22Rv1 (cell line): ENCODE results near the gene ZNF136.

ENCODE experiments used
- ZFX ChIP-seq: fragments of 450-650 bp; IDR thresholded peaks from 2 replicates; pipeline ENCODE4 v1.6.1; 2017; ENCODE audit warnings: antibody characterized with exemption, borderline replicate concordance
- TF ChIP-seq, protein P1 (sequence below): fragments of 450-650 bp; IDR thresholded peaks from 2 replicates; pipeline ENCODE4 v1.5.1; 2017; ENCODE audit warnings: mild to moderate bottlenecking

DNA sequence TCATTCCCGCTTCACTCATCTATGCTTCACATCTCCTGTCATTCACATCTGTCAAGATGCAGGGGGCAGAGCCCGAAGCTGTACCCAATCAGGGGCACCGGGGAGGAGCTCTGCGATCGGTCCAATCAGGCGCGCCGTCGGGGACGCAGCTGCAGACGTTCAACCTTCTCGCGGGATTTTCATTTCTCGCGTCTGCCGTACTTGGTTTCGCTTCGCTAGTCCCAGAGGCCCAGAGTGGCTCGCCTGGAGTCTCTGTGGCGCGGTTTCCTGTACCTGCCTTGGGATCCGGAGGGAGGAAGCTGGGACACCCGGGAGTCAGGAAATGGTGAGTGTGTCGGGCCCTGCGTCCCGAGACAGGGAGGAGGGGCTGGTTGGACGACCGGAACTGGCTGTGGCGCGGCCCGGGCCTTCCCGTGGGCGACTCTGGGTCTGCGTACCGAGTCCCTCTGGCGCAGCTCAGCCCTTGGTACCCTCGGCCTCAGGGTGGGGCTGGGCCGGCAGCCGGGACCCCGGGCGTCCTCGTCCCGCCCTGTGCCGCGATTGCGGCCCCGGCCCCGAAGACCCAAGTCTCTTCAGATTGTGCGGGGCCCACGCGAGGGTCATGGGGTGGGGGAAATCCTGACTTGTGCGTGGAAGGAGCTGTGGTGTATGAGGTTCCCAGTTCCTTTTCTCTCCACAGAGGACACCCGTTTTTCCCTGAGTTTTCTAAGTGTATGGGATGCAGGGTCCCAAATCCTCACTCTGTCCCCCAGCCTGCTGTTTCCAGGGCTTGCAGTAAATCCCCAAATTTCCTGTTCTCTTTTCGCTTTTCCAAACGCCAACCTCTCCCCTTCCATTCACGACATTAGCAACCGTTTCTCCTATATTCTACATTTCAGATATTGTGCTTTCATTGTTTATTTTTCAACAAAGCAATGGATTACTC is at the start of gene ZNF136:
- TF ChIP-seq, protein P1, sequence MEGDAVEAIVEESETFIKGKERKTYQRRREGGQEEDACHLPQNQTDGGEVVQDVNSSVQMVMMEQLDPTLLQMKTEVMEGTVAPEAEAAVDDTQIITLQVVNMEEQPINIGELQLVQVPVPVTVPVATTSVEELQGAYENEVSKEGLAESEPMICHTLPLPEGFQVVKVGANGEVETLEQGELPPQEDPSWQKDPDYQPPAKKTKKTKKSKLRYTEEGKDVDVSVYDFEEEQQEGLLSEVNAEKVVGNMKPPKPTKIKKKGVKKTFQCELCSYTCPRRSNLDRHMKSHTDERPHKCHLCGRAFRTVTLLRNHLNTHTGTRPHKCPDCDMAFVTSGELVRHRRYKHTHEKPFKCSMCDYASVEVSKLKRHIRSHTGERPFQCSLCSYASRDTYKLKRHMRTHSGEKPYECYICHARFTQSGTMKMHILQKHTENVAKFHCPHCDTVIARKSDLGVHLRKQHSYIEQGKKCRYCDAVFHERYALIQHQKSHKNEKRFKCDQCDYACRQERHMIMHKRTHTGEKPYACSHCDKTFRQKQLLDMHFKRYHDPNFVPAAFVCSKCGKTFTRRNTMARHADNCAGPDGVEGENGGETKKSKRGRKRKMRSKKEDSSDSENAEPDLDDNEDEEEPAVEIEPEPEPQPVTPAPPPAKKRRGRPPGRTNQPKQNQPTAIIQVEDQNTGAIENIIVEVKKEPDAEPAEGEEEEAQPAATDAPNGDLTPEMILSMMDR: no peak
- TF ChIP-seq ZFX: no peak
